ENCODE data around the gene AMH. TPM values are rescaled to one million over a fixed set of nuclear protein-coding genes. Genes with fewer than 3 reads are reported as not detected.
A peak's percentile ranks its signal among the peaks of the same experiment; 100 is the strongest.

AMH gene
- total RNA-seq, 4 donors from 2014 or later = 1.1 to 3.5 TPM; not detected in 2

GRCh38 chr19:2273356-2274184 is 24.4 kb downstream of the AMH start:
- Histone ChIP-seq H3K36me3 (peaks cover 0 to 12% (median 5%) of the 10 kb centered on the region in 4 donors), H3K4me1 (peaks cover 41 to 70% (median 55%) of the 10 kb centered on the region in 4 donors), H3K27ac (peak overlapping the region; percentile 97 to 99 (median 99)), H3K4me3 (peak overlapping the region in 1 of 4 donors; percentile 92), H3K27me3 (no peaks in the 10 kb centered on the region), H3K9me3 (no peaks in the 10 kb centered on the region)
- peak in 2 of 3 donors; percentile 53 to 64 for TF ChIP-seq POLR2AphosphoS5 (IDR thresholded peaks at IDR 0.05)
- no peak for TF ChIP-seq EP300 (IDR thresholded peaks at IDR 0.05; ENCODE audit: low read depth)
- TF ChIP-seq, protein P1, sequence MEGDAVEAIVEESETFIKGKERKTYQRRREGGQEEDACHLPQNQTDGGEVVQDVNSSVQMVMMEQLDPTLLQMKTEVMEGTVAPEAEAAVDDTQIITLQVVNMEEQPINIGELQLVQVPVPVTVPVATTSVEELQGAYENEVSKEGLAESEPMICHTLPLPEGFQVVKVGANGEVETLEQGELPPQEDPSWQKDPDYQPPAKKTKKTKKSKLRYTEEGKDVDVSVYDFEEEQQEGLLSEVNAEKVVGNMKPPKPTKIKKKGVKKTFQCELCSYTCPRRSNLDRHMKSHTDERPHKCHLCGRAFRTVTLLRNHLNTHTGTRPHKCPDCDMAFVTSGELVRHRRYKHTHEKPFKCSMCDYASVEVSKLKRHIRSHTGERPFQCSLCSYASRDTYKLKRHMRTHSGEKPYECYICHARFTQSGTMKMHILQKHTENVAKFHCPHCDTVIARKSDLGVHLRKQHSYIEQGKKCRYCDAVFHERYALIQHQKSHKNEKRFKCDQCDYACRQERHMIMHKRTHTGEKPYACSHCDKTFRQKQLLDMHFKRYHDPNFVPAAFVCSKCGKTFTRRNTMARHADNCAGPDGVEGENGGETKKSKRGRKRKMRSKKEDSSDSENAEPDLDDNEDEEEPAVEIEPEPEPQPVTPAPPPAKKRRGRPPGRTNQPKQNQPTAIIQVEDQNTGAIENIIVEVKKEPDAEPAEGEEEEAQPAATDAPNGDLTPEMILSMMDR (IDR thresholded peaks at IDR 0.05) = peak; percentile 98 to 99 (median 99)
- no peak for TF ChIP-seq POLR2A (IDR thresholded peaks at IDR 0.05)
- in situ Hi-C loops (cut with MboI; ENCODE audit: low pct_ligation_motif_present in 1 of 4, low pct_unique_long_range_greater_than_20kb in 1 of 4, low sequenced_read_pairs in 3 of 4) = loop anchor here in 1 of 4 donors (25.0 kb wide), 1 partner anchor 111 kb away; the partner anchor contains the start of genes AP3D1 and DOT1L
- WGBS, 2 donors (ENCODE audit: low coverage in 1 of 2) = 8 to 17% methylated on average over 11 to 42 of the region's 45 CpGs
- intact Hi-C loops (cut with DNase I; ENCODE audit: low total_unique reads) = loop anchor here (1.0 to 5.0 kb wide), 3 partner anchors 33 to 111 kb away; partner anchors contain the start of genes DOT1L, PLEKHJ1 and SF3A2
- DNase-seq = peak; percentile 85

- Histone ChIP-seq H3K36me3 (peaks cover 0 to 12% (median 5%) of the 10 kb centered on the region in 4 donors), H3K4me1 (peaks cover 38 to 69% (median 55%) of the 10 kb centered on the region in 4 donors), H3K4me3 (peak overlapping the region in 1 of 4 donors; percentile 92), H3K27me3 (no peaks in the 10 kb centered on the region), H3K27ac (peak overlapping the region; percentile 97 to 99 (median 99)), H3K9me3 (no peaks in the 10 kb centered on the region)
- intact Hi-C loops (cut with DNase I; ENCODE audit: low total_unique reads) (loop anchor here (5.0 kb wide), 1 partner anchor 112 kb away; the partner anchor contains the start of gene DOT1L), in situ Hi-C loops (cut with MboI; ENCODE audit: low pct_ligation_motif_present in 1 of 4, low pct_unique_long_range_greater_than_20kb in 1 of 4, low sequenced_read_pairs in 3 of 4) (loop anchor here in 1 of 4 donors (25.0 kb wide), 1 partner anchor 112 kb away; the partner anchor contains the start of genes AP3D1 and DOT1L)
- WGBS, 2 donors (ENCODE audit: low coverage in 1 of 2) = 67 to 70% methylated on average over 2 to 9 of the region's 9 CpGs
- no peak for DNase-seq
- TF ChIP-seq POLR2AphosphoS5 (IDR thresholded peaks at IDR 0.05) = no peak
- no peak for TF ChIP-seq EP300 (IDR thresholded peaks at IDR 0.05; ENCODE audit: low read depth)
- TF ChIP-seq POLR2A (IDR thresholded peaks at IDR 0.05) = no peak
- TF ChIP-seq, protein P1 (IDR thresholded peaks at IDR 0.05) = no peak
Observed at GRCh38 chr19:2274185-2274711, 25.1 kb downstream of the AMH start.

DNA sequence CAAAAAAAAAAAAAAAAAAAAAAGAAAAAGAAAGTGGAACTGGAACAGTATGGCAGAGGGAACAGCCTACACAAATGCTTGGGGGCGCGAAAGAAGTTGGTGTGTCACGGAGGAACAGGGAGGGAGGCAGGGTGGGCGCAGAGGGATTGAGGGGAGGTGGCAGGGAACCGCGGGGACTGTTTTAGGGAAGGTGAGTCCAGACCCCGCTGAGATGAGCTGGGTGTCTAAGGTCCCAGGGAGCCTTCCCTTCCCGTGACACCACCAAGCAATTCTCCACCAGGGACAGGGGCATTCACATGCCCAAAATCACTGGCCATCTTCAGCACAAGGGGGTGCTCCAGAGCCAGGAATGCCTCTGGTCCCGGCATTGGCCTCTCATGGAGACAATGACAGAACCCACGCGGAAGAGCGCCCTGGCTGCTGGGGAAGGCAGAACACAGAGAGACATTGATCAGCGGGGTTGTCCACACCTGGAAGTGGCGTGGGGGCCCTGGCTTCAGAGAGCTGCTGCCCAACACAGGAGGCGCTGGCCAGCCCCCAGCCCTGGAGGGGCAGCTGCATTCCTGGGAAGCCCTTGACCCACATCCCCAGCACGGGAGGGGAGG is 25.9 kb downstream of the AMH start:
- no peak overlapping the region for H3K4me3 ChIP-seq

More for the DNA sequence above, 25.9 kb downstream of the AMH start:
- TF ChIP-seq, protein P1 (IDR thresholded peaks at IDR 0.05) = peak; percentile 51 to 79 (median 64)
- TF ChIP-seq EP300 (IDR thresholded peaks at IDR 0.05; ENCODE audit: low read depth) = no peak
- TF ChIP-seq POLR2AphosphoS5 (IDR thresholded peaks at IDR 0.05) = peak in 2 of 3 donors; percentile 11 to 27
- TF ChIP-seq POLR2A (IDR thresholded peaks at IDR 0.05) = no peak
- Histone ChIP-seq H3K27ac (peak overlapping the region; percentile 53 to 69 (median 62)), H3K9me3 (no peaks in the 10 kb centered on the region), H3K36me3 (peaks cover 0 to 12% (median 5%) of the 10 kb centered on the region in 4 donors), H3K27me3 (no peaks in the 10 kb centered on the region), H3K4me1 (peaks cover 38 to 69% (median 55%) of the 10 kb centered on the region in 4 donors)
- DNase-seq = peak; percentile 80
- in situ Hi-C loops (cut with MboI; ENCODE audit: low pct_ligation_motif_present in 1 of 4, low pct_unique_long_range_greater_than_20kb in 1 of 4, low sequenced_read_pairs in 3 of 4) = loop anchor here in 3 of 4 donors (25.0 kb wide), 2 partner anchors 112 to 113 kb away; partner anchors contain the start of genes AP3D1 (in 1 of the 3) and DOT1L (in 1 of the 3)
- 51% methylated on average over 15 of the region's 16 CpGs; no CpG with 5 or more reads in 1 of the 2 donors for WGBS, 2 donors (ENCODE audit: low coverage in 1 of 2)
- intact Hi-C loops (cut with DNase I; ENCODE audit: low total_unique reads) = loop anchor here (5.0 kb wide), 1 partner anchor 113 kb away; the partner anchor contains the start of gene DOT1L
